H1 (cell line): ENCODE measurements around the gene HSD3B1. TPM values are rescaled to one million over a fixed set of nuclear protein-coding genes. Genes with fewer than 3 reads are reported as not detected.

Source experiments
- CTCF ChIA-PET: fragments of 300-600 bp; sonication (Branson Sonifier 250); formaldehyde crosslinking; loops from one replicate; lab custom pipeline; 2021; ENCODE audit not compliant: partially characterized antibody; lab: Charles Lee
- POLR2A ChIA-PET: fragments of 300-600 bp; sonication (Branson Sonifier 250); formaldehyde crosslinking; loops from one replicate; lab custom pipeline; 2021; ENCODE audit warnings: inconsistent platforms; ENCODE audit not compliant: partially characterized antibody; lab: Charles Lee
- DNase-seq, 2 experiments: peaks; one replicate each; pipeline versions ENCODE4 v3.0.0 to v3.0.0-alpha.2; 2010 to 2022; ENCODE audit warnings: low spot score in 2 of 2, low read depth in 1 of 2, mixed read lengths in 1 of 2
- FAIRE-seq: peaks from 2 replicates; lab custom pipeline; 2011; peaks lifted over from hg19 to GRCh38; lab: Jason Lieb, UNC
- H2AFZ ChIP-seq: 2 replicates; pipeline ENCODE4 v1.8.1; 2012; ENCODE audit warnings: low read length, inconsistent platforms
- H2AK5ac ChIP-seq: 2 replicates; pipeline ENCODE4 v1.6.1; 2013; ENCODE audit warnings: low read depth, low read length
- H2BK120ac ChIP-seq: replicated peaks from 2 replicates; pipeline ENCODE3; 2013; ENCODE audit warnings: low read depth, low read length, inconsistent platforms
- H2BK12ac ChIP-seq: 2 replicates; pipeline ENCODE4 v1.6.1; 2013; ENCODE audit warnings: low read depth, low read length
- H2BK15ac ChIP-seq: 2 replicates; pipeline ENCODE4 v1.6.1; 2013; ENCODE audit warnings: low read length
- H2BK20ac ChIP-seq: 2 replicates; pipeline ENCODE4 v1.6.1; 2013; ENCODE audit warnings: low read length
- H2BK5ac ChIP-seq: 2 replicates; pipeline ENCODE4 v1.6.1; 2013; ENCODE audit warnings: low read depth, low read length
- H3K14ac ChIP-seq: 2 replicates; pipeline ENCODE4 v1.6.1; 2013; ENCODE audit warnings: inconsistent platforms; ENCODE audit not compliant: insufficient read length
- H3K18ac ChIP-seq: 2 replicates; pipeline ENCODE4 v1.6.1; 2013; ENCODE audit warnings: low read length; ENCODE audit errors: extremely low read depth
- H3K23ac ChIP-seq: 2 replicates; pipeline ENCODE4 v1.6.1; 2013; ENCODE audit warnings: inconsistent platforms; ENCODE audit not compliant: insufficient read length
- H3K23me2 ChIP-seq: 2 replicates; pipeline ENCODE4 v1.6.1; 2013; ENCODE audit warnings: low read depth, low read length
- H3K27ac ChIP-seq: 2 replicates; pipeline ENCODE4 v1.6.1; 2011; ENCODE audit warnings: low read depth, low read length, inconsistent platforms
- H3K27me3 ChIP-seq, 4 experiments: replicated peaks in 1 of 4; 1 replicate in 1 of 4; 2 replicates in 3 of 4; pipeline versions ENCODE4 v1.6.1 to v1.8.1; 2011 to 2013; ENCODE audit warnings: low read length in 3 of 4, mild to moderate bottlenecking in 3 of 4, inconsistent platforms in 2 of 4, mixed read lengths in 2 of 4, moderate library complexity in 1 of 4; ENCODE audit not compliant: control insufficient read depth in 3 of 4, insufficient read depth in 3 of 4; ENCODE audit errors: extremely low read depth in 1 of 4
- H3K36me3 ChIP-seq, 4 experiments: 2 replicates each; pipeline versions ENCODE4 v1.6.1 to v1.8.1; 2011 to 2013; ENCODE audit warnings: mild to moderate bottlenecking in 4 of 4, low read length in 3 of 4, moderate library complexity in 2 of 4, control low read depth in 1 of 4, inconsistent platforms in 1 of 4; ENCODE audit not compliant: insufficient read depth in 4 of 4, control insufficient read depth in 2 of 4
- H3K4ac ChIP-seq: replicated peaks from 2 replicates; pipeline ENCODE3; 2013; ENCODE audit warnings: low read length, low read depth, mixed read lengths, inconsistent platforms; ENCODE audit not compliant: insufficient read length
- H3K4me1 ChIP-seq, 4 experiments: replicated peaks in 1 of 4; 1 replicate in 1 of 4; 2 replicates in 3 of 4; pipeline versions ENCODE4 v1.6.1 to v1.8.1; 2011 to 2013; ENCODE audit warnings: low read length in 3 of 4, inconsistent platforms in 2 of 4, mixed read lengths in 1 of 4; ENCODE audit not compliant: insufficient read depth in 4 of 4, control insufficient read depth in 3 of 4
- H3K4me2 ChIP-seq, 2 experiments: 2 replicates each; pipeline versions ENCODE4 v1.6.1 to v1.8.1; 2011 to 2013; ENCODE audit warnings: low read depth in 2 of 2, low read length in 2 of 2, control low read depth in 1 of 2, inconsistent platforms in 1 of 2, mild to moderate bottlenecking in 1 of 2; ENCODE audit not compliant: insufficient read depth in 1 of 2
- H3K4me3 ChIP-seq, 4 experiments: fragments of 200-600, 300-600 bp in 1 of 4; sonication (generic), shearing (Covaris generic), sonication (Bioruptor Twin) in 1 of 4; 2 replicates each; pipeline versions ENCODE4 v1.5.1 to v1.8.1; 2011 to 2016; ENCODE audit warnings: low read length in 4 of 4, low read depth in 3 of 4, control low read depth in 2 of 4, inconsistent platforms in 2 of 4, mild to moderate bottlenecking in 2 of 4, mixed read lengths in 1 of 4, moderate library complexity in 1 of 4; ENCODE audit not compliant: insufficient read depth in 2 of 4; ENCODE audit errors: extremely low read depth in 1 of 4
- H3K56ac ChIP-seq: replicated peaks from 2 replicates; pipeline ENCODE3; 2013; ENCODE audit warnings: low read depth, mild to moderate bottlenecking, mixed read lengths, low read length, inconsistent platforms; ENCODE audit not compliant: insufficient read length
- H3K79me1 ChIP-seq: 2 replicates; pipeline ENCODE4 v1.6.1; 2013; ENCODE audit warnings: low read depth, low read length, control low read depth
- H3K79me2 ChIP-seq, 2 experiments: 2 replicates each; pipeline versions ENCODE4 v1.6.1 to v1.8.1; 2012 to 2013; ENCODE audit warnings: low read length in 2 of 2, mild to moderate bottlenecking in 2 of 2, inconsistent platforms in 1 of 2; ENCODE audit not compliant: insufficient read depth in 2 of 2, control insufficient read depth in 1 of 2
- H3K9ac ChIP-seq, 4 experiments: replicated peaks in 1 of 4; 1 replicate in 1 of 4; 2 replicates in 3 of 4; pipeline versions ENCODE4 v1.6.1 to v1.8.1; 2011 to 2013; ENCODE audit warnings: low read depth in 3 of 4, low read length in 3 of 4, control low read depth in 2 of 4, mild to moderate bottlenecking in 2 of 4, moderate library complexity in 2 of 4, inconsistent platforms in 1 of 4; ENCODE audit errors: extremely low read depth in 1 of 4
- H3K9me3 ChIP-seq, 2 experiments: 2 replicates each; pipeline versions ENCODE4 v1.6.1 to v1.8.1; 2012 to 2013; ENCODE audit warnings: mild to moderate bottlenecking in 2 of 2, moderate library complexity in 2 of 2, control low read depth in 1 of 2, inconsistent platforms in 1 of 2, low read depth in 1 of 2, low read length in 1 of 2, mixed read lengths in 1 of 2; ENCODE audit not compliant: insufficient read depth in 2 of 2
- H4K20me1 ChIP-seq, 2 experiments: replicated peaks in 1 of 2; 2 replicates each; pipeline versions ENCODE3 to v1.8.1; 2011 to 2013; ENCODE audit warnings: inconsistent platforms in 2 of 2, low read length in 2 of 2, mild to moderate bottlenecking in 1 of 2; ENCODE audit not compliant: insufficient read depth in 2 of 2, control insufficient read depth in 1 of 2
- H4K5ac ChIP-seq: 2 replicates; pipeline ENCODE4 v1.6.1; 2013; ENCODE audit warnings: low read length, low read depth, mixed read lengths, inconsistent platforms; ENCODE audit not compliant: insufficient read length
- H4K8ac ChIP-seq: 2 replicates; pipeline ENCODE4 v1.8.0; 2013; ENCODE audit warnings: mild to moderate bottlenecking, moderate library complexity, low read length, inconsistent platforms; ENCODE audit not compliant: insufficient read depth; ENCODE audit errors: extremely low read depth
- H4K91ac ChIP-seq: replicated peaks from 2 replicates; pipeline ENCODE3; 2013; ENCODE audit warnings: low read length, mixed read lengths, inconsistent platforms; ENCODE audit not compliant: insufficient read length
- RBBP5 ChIP-seq: IDR thresholded peaks from 2 replicates; pipeline ENCODE4 v1.7.1; 2012; ENCODE audit warnings: low read depth, mild to moderate bottlenecking, inconsistent platforms, low read length, moderate library complexity, borderline replicate concordance
- WGBS, 2 experiments: shearing (Covaris generic) in 1 of 2; methylation state at CpG; one replicate each; pipeline versions ENCODE4 v1.1.6 to v1.1.7; 2013 to 2015; ENCODE audit warnings: low lambda C conversion rate in 2 of 2, mixed read lengths in 2 of 2, inconsistent platforms in 1 of 2, low coverage in 1 of 2, missing lambda C conversion rate in 1 of 2; ENCODE audit not compliant: insufficient replicate concordance in 2 of 2, insufficient coverage in 1 of 2, insufficient read length in 1 of 2; ENCODE audit errors: extremely low coverage in 1 of 2, missing lambda C conversion rate in 1 of 2; 5-methylcytosine and 5-hydroxymethylcytosine counted together
- polyA plus RNA-seq, 7 experiments: library from polyadenylated mRNA; depleted of rRNA in 3 of 7; stranded (reverse) in 5 of 7; unstranded in 2 of 7; fragments of >200 nt in 5 of 7; fragments of 200-250 nt in 2 of 7; gene quantifications; 1 replicate in 5 of 7; 2 replicates in 1 of 7; 4 replicates in 1 of 7; pipeline versions ENCODE4 v1.2.1 to v1.2.3, GENCODE V29; 2011 to 2013; ENCODE audit warnings: missing spikeins in 2 of 7, mixed read lengths in 2 of 7
- total RNA-seq: library from RNA; stranded (reverse); fragmentation: NEBNext Ultra II Directional; extraction: Animal tissue kit (Norgen Biotek cat#: 25700); gene quantifications from 2 replicates; pipeline ENCODE4 v1.2.1, GENCODE V29; 2021

Gene HSD3B1
- total and polyA plus RNA-seq, 2 of the 8 experiments (the other 6 are each of a cell fraction or from before 2014, with no cell fraction given) = not detected

GRCh38 chr1:119483441-119484200 is 23.4 kb upstream of the HSD3B1 start:
- Histone ChIP-seq H3K4ac (no peak overlapping the region), H3K27me3 (no peaks in the 10 kb centered on the region; a peak in 1 of 7 replicates), H2BK120ac (no peak overlapping the region), H3K79me2 (no peaks in the 10 kb centered on the region), H2BK12ac (no peak overlapping the region), H3K9me3 (no peaks in the 10 kb centered on the region), H2BK15ac (no peak overlapping the region), H3K56ac (no peak overlapping the region), H3K4me1 (peaks cover 0 to 10% (median 4%) of the 10 kb centered on the region in 4 experiments; a peak in 5 of 7 replicates), H2BK5ac (no peak overlapping the region), H4K8ac (no peak overlapping the region), H3K4me3 (no peak overlapping the region), H3K36me3 (no peaks in the 10 kb centered on the region), H3K9ac (no peak overlapping the region; a peak in 1 of 7 replicates), H3K23ac (no peak overlapping the region), H3K79me1 (no peaks in the 10 kb centered on the region), H4K20me1 (no peaks in the 10 kb centered on the region), H3K4me2 (no peak overlapping the region), H3K23me2 (no peaks in the 10 kb centered on the region), H2BK20ac (no peak overlapping the region), H3K27ac (no peak overlapping the region), H3K18ac (no peak overlapping the region), H3K14ac (no peak overlapping the region), H2AK5ac (no peak overlapping the region), H4K91ac (no peak overlapping the region), H2AFZ (0 out of 2 replicates have a peak overlapping the region, but pooled peaks have one; percentile 1), H4K5ac (no peak overlapping the region)
- FAIRE-seq (no peak), DNase-seq (no peak)
- no peak for TF ChIP-seq RBBP5
- POLR2A ChIA-PET = no interaction called here
- 86% methylated on average over 6 of the region's 6 CpGs; no CpG with 5 or more reads in 1 of the 2 experiments for WGBS, 2 experiments
- CTCF ChIA-PET = interaction anchor here (0.6 to 2.6 kb wide), 3 partner anchors 17 to 106 kb away, joined by 3 to 8 read pairs (median 3); no protein-coding TSS in a partner anchor
